IPS-18a (cell line): ENCODE results near the gene TEX35.

Experiments
- H3K27ac ChIP-seq: one replicate; pipeline ENCODE4 v1.5.1; 2013; ENCODE audit warnings: low read length
- H3K27me3 ChIP-seq: one replicate; pipeline ENCODE4 v1.6.1; 2013; ENCODE audit warnings: mild to moderate bottlenecking, low read length; ENCODE audit not compliant: control insufficient read depth, insufficient read depth
- H3K36me3 ChIP-seq: one replicate; pipeline ENCODE4 v1.6.1; 2013; ENCODE audit warnings: low read depth, low read length; ENCODE audit not compliant: control insufficient read depth
- H3K4me1 ChIP-seq: one replicate; pipeline ENCODE4 v1.6.1; 2013; ENCODE audit warnings: low read depth, low read length; ENCODE audit not compliant: control insufficient read depth
- H3K4me3 ChIP-seq: one replicate; pipeline ENCODE4 v1.5.1; 2013; ENCODE audit warnings: low read length
- H3K9ac ChIP-seq: one replicate; pipeline ENCODE4 v1.6.1; 2013; ENCODE audit warnings: mild to moderate bottlenecking, low read length, moderate library complexity
- H3K9me3 ChIP-seq: one replicate; pipeline ENCODE4 v1.6.1; 2013; ENCODE audit warnings: low read depth, low read length; ENCODE audit not compliant: control insufficient read depth

Gene TEX35

GRCh38 chr1:178485541-178485981, 27.3 kb upstream of the TEX35 start:
- H3K27me3 ChIP-seq: no peaks in the 10 kb centered on the region
- H3K9ac ChIP-seq: no peak overlapping the region
- no peak overlapping the region for H3K27ac ChIP-seq
- no peak overlapping the region for H3K4me3 ChIP-seq
- no peaks in the 10 kb centered on the region for H3K36me3 ChIP-seq
- H3K4me1 ChIP-seq: no peaks in the 10 kb centered on the region
- no peaks in the 10 kb centered on the region for H3K9me3 ChIP-seq

GRCh38 chr1:178486100-178487069, 26.5 kb upstream of the TEX35 start:
- Histone ChIP-seq H3K27ac (no peak overlapping the region), H3K36me3 (no peaks in the 10 kb centered on the region), H3K4me3 (no peak overlapping the region), H3K9me3 (no peaks in the 10 kb centered on the region), H3K27me3 (no peaks in the 10 kb centered on the region), H3K9ac (no peak overlapping the region), H3K4me1 (no peaks in the 10 kb centered on the region)

GRCh38 chr1:178487070-178487615, 25.8 kb upstream of the TEX35 start:
- Histone ChIP-seq H3K36me3 (no peaks in the 10 kb centered on the region), H3K27me3 (no peaks in the 10 kb centered on the region), H3K9ac (no peak overlapping the region), H3K4me1 (no peaks in the 10 kb centered on the region), H3K27ac (no peak overlapping the region), H3K9me3 (no peaks in the 10 kb centered on the region), H3K4me3 (no peak overlapping the region)

- H3K27me3 ChIP-seq: no peaks in the 10 kb centered on the region
- no peak overlapping the region for H3K4me3 ChIP-seq
- no peaks in the 10 kb centered on the region for H3K36me3 ChIP-seq
- H3K27ac ChIP-seq: no peak overlapping the region
- no peaks in the 10 kb centered on the region for H3K9me3 ChIP-seq
- H3K9ac ChIP-seq: no peak overlapping the region
- no peaks in the 10 kb centered on the region for H3K4me1 ChIP-seq
These were observed 24.5 kb upstream of the TEX35 start for GRCh38 chr1:178488393-178488792.

- Histone ChIP-seq H3K9me3 (no peaks in the 10 kb centered on the region), H3K4me1 (no peaks in the 10 kb centered on the region), H3K27ac (no peak overlapping the region), H3K27me3 (no peaks in the 10 kb centered on the region), H3K4me3 (no peak overlapping the region), H3K36me3 (no peaks in the 10 kb centered on the region), H3K9ac (no peak overlapping the region)
These were observed 23.5 kb upstream of the TEX35 start for GRCh38 chr1:178489399-178489798.

GRCh38 chr1:178490136-178490535, 22.8 kb upstream of the TEX35 start:
- H3K4me1 ChIP-seq: no peaks in the 10 kb centered on the region
- H3K27ac ChIP-seq: no peak overlapping the region
- no peaks in the 10 kb centered on the region for H3K9me3 ChIP-seq
- H3K4me3 ChIP-seq: no peak overlapping the region
- H3K9ac ChIP-seq: no peak overlapping the region
- no peaks in the 10 kb centered on the region for H3K27me3 ChIP-seq
- H3K36me3 ChIP-seq: no peaks in the 10 kb centered on the region

- H3K9ac ChIP-seq: no peak overlapping the region
- H3K27me3 ChIP-seq: no peaks in the 10 kb centered on the region
- H3K36me3 ChIP-seq: no peaks in the 10 kb centered on the region
- H3K9me3 ChIP-seq: no peaks in the 10 kb centered on the region
- H3K27ac ChIP-seq: no peak overlapping the region
- H3K4me3 ChIP-seq: no peak overlapping the region
- no peaks in the 10 kb centered on the region for H3K4me1 ChIP-seq
These were observed 21.9 kb upstream of the TEX35 start for GRCh38 chr1:178490967-178491366.

- Histone ChIP-seq H3K9me3 (no peaks in the 10 kb centered on the region), H3K36me3 (no peaks in the 10 kb centered on the region), H3K27ac (no peak overlapping the region), H3K4me1 (no peaks in the 10 kb centered on the region), H3K9ac (no peak overlapping the region), H3K4me3 (no peak overlapping the region), H3K27me3 (no peaks in the 10 kb centered on the region)
These were observed 21.2 kb upstream of the TEX35 start for GRCh38 chr1:178491721-178492120.

- H3K4me3 ChIP-seq: no peak overlapping the region
- H3K9me3 ChIP-seq: no peaks in the 10 kb centered on the region
- H3K27ac ChIP-seq: no peak overlapping the region
- no peaks in the 10 kb centered on the region for H3K27me3 ChIP-seq
- H3K36me3 ChIP-seq: no peaks in the 10 kb centered on the region
- H3K9ac ChIP-seq: no peak overlapping the region
- no peaks in the 10 kb centered on the region for H3K4me1 ChIP-seq
These were observed 20.6 kb upstream of the TEX35 start for GRCh38 chr1:178492341-178492740.

GRCh38 chr1:178493301-178493741, 19.6 kb upstream of the TEX35 start:
- no peak overlapping the region for H3K4me3 ChIP-seq
- H3K9me3 ChIP-seq: no peaks in the 10 kb centered on the region
- H3K4me1 ChIP-seq: no peaks in the 10 kb centered on the region
- no peak overlapping the region for H3K27ac ChIP-seq
- no peaks in the 10 kb centered on the region for H3K36me3 ChIP-seq
- no peak overlapping the region for H3K9ac ChIP-seq
- H3K27me3 ChIP-seq: no peaks in the 10 kb centered on the region

- Histone ChIP-seq H3K27ac (no peak overlapping the region), H3K9ac (no peak overlapping the region), H3K36me3 (no peaks in the 10 kb centered on the region), H3K27me3 (no peaks in the 10 kb centered on the region), H3K9me3 (no peaks in the 10 kb centered on the region), H3K4me1 (no peaks in the 10 kb centered on the region), H3K4me3 (no peak overlapping the region)
These were observed 18.3 kb upstream of the TEX35 start for GRCh38 chr1:178494569-178494971.

GRCh38 chr1:178495158-178495557, 17.8 kb upstream of the TEX35 start:
- Histone ChIP-seq H3K27ac (no peak overlapping the region), H3K36me3 (no peaks in the 10 kb centered on the region), H3K9me3 (no peaks in the 10 kb centered on the region), H3K9ac (no peak overlapping the region), H3K27me3 (no peaks in the 10 kb centered on the region), H3K4me1 (no peaks in the 10 kb centered on the region), H3K4me3 (no peak overlapping the region)
